HepG2 (cell line): ENCODE results near the gene HES7. TPM values are rescaled to one million over a fixed set of nuclear protein-coding genes. Genes with fewer than 3 reads are reported as not detected.
A peak's percentile ranks its signal among the peaks of the same experiment; 100 is the strongest.

ENCODE experiments used
- ATAC-seq: fragments of 200-7000 bp; cut with Tn5 transposase; 3 replicates; pipeline ENCODE4 v1.9.1; 2020; ENCODE audit warnings: mild to moderate bottlenecking, moderate library complexity
- BruUV-seq: library from RNA; stranded (reverse); fragments of 400-500 nt; replicated peaks from 2 replicates; lab custom pipeline; 2021; lab: Mats Ljungman, UMichigan
- CTCF ChIA-PET: fragments of 300-600 bp; formaldehyde crosslinking; extraction: SDS; loops from one replicate; lab custom pipeline; 2021; ENCODE audit warnings: low total read pairs, inconsistent platforms, low intra/inter-chr PET ratio; lab: Yijun Ruan, JAX
- POLR2A ChIA-PET: fragments of 350-600 bp; sonication (Branson Sonifier 250); formaldehyde crosslinking; loops from one replicate; lab custom pipeline; 2020; ENCODE audit warnings: antibody characterized with exemption, inconsistent platforms; lab: Yijun Ruan, JAX
- DNase-seq: peaks from one replicate; pipeline ENCODE4 v3.0.0-alpha.2; 2015; ENCODE audit warnings: low spot score
- FAIRE-seq: peaks from 3 replicates; lab custom pipeline; 2011; peaks lifted over from hg19 to GRCh38; lab: Jason Lieb, UNC
- H2AFZ ChIP-seq: one replicate; pipeline ENCODE4 v1.6.1; 2011; ENCODE audit warnings: low read length, inconsistent platforms
- H3K27ac ChIP-seq: fragments of 300-600 bp; 3 replicates; pipeline ENCODE4 v1.8.0; 2011; ENCODE audit warnings: mixed run types, mild to moderate bottlenecking, mixed read lengths, low read length, inconsistent platforms; ENCODE audit not compliant: insufficient read depth; ENCODE audit errors: extremely low read length
- H3K27me3 ChIP-seq, 2 experiments: fragments of 200-600 bp in 1 of 2; 2 replicates in 1 of 2; 3 replicates in 1 of 2; pipeline versions ENCODE4 v1.6.0 to v1.8.0; 2011; ENCODE audit warnings: low read length in 2 of 2, mild to moderate bottlenecking in 2 of 2, moderate library complexity in 2 of 2, inconsistent platforms in 1 of 2; ENCODE audit not compliant: insufficient read depth in 2 of 2, control insufficient read depth in 1 of 2
- H3K36me3 ChIP-seq, 2 experiments: fragments of 200-600 bp in 1 of 2; replicated peaks in 1 of 2; 2 replicates in 1 of 2; 3 replicates in 1 of 2; pipeline versions ENCODE4 v1.5.1 to v1.8.0; 2011; ENCODE audit warnings: low read length in 2 of 2, inconsistent platforms in 1 of 2; ENCODE audit not compliant: insufficient read depth in 2 of 2, control insufficient read depth in 1 of 2
- H3K4me1 ChIP-seq: 2 replicates; pipeline ENCODE4 v1.5.1; 2012; ENCODE audit warnings: low read length, inconsistent platforms; ENCODE audit not compliant: insufficient read depth
- H3K4me2 ChIP-seq: 2 replicates; pipeline ENCODE4 v1.6.0; 2011; ENCODE audit warnings: low read depth, low read length, inconsistent platforms
- H3K4me3 ChIP-seq, 3 experiments: fragments of 200-600 bp in 1 of 3; sonication (generic), shearing (Covaris generic) in 1 of 3; replicated peaks in 1 of 3; 2 replicates each; pipeline ENCODE4 v1.5.1; 2011 to 2016; ENCODE audit warnings: low read length in 3 of 3, inconsistent platforms in 2 of 3, low read depth in 2 of 3, mild to moderate bottlenecking in 2 of 3, control low read depth in 1 of 3, mixed read lengths in 1 of 3; ENCODE audit not compliant: insufficient read depth in 1 of 3
- H3K79me2 ChIP-seq: one replicate; pipeline ENCODE4 v1.6.1; 2011; ENCODE audit warnings: low read length, inconsistent platforms; ENCODE audit not compliant: insufficient read depth
- H3K9ac ChIP-seq: 2 replicates; pipeline ENCODE4 v1.6.0; 2011; ENCODE audit warnings: mild to moderate bottlenecking, low read depth, low read length, inconsistent platforms; ENCODE audit not compliant: insufficient read depth
- H3K9me3 ChIP-seq: 2 replicates; pipeline ENCODE4 v1.5.1; 2012; ENCODE audit warnings: mild to moderate bottlenecking, low read length
- H4K20me1 ChIP-seq: 2 replicates; pipeline ENCODE4 v1.6.0; 2011; ENCODE audit warnings: inconsistent platforms, mild to moderate bottlenecking, low read length, moderate library complexity; ENCODE audit not compliant: insufficient read depth
- HMGXB4 ChIP-seq, 2 experiments: sonication (generic) in 1 of 2; formaldehyde crosslinking in 1 of 2; IDR thresholded peaks; 2 replicates each; pipeline versions ENCODE4 v1.4.0 to v1.6.1; 2018 to 2020; ENCODE audit warnings: missing genetic modification reagents in 2 of 2, borderline replicate concordance in 1 of 2, low read depth in 1 of 2, mild to moderate bottlenecking in 1 of 2, missing biosample characterization in 1 of 2
- POLR2AphosphoS2 ChIP-seq: IDR thresholded peaks from 2 replicates; pipeline ENCODE4 v1.6.1; 2011; ENCODE audit warnings: low read depth, low read length, improper control_type of control experiment
- SRF ChIP-seq: IDR thresholded peaks from 2 replicates; pipeline ENCODE4 v1.6.1; 2011; ENCODE audit warnings: mild to moderate bottlenecking, low read depth, low read length, moderate library complexity
- ZBTB7B ChIP-seq: sonication (generic); formaldehyde crosslinking; IDR thresholded peaks from 2 replicates; pipeline ENCODE4 v1.4.0; 2020; ENCODE audit warnings: missing genetic modification reagents
- WGBS: methylation state at CpG from one replicate; pipeline ENCODE4 v1.1.6; 2017; ENCODE audit warnings: low lambda C conversion rate; 5-methylcytosine and 5-hydroxymethylcytosine counted together
- in situ Hi-C: cut with HindIII; loops from 2 replicates; pipeline ENCODE4 v1.10.0; 2017; ENCODE audit warnings: low pct_unique_long_range_greater_than_20kb; ENCODE audit not compliant: extremely low pct_ligation_motif_present
- intact Hi-C: fragments of 100-400 bp; cut with micrococcal nuclease; formaldehyde crosslinking; loops from one replicate; pipeline ENCODE4 v1.10.0; 2022; ENCODE audit not compliant: unreplicated experiment
- polyA plus RNA-seq, 8 experiments: library from polyadenylated mRNA; depleted of rRNA in 3 of 8; stranded (reverse) in 7 of 8; unstranded in 1 of 8; fragments of >200 nt; fragmentation: Illumina TruSeq in 4 of 8; extraction: Trizol in 4 of 8; gene quantifications; 2 replicates each; pipeline versions ENCODE4 v1.2.1 to v1.2.3, GENCODE V29; 2011 to 2016; ENCODE audit warnings: low read depth in 4 of 8, missing spikeins in 1 of 8, mixed read lengths in 1 of 8; ENCODE audit not compliant: insufficient read depth in 1 of 8
- total RNA-seq, 5 experiments: library from RNA; depleted of rRNA; stranded (reverse); fragments of >200 nt; fragmentation: Illumina TruSeq; extraction: Trizol; gene quantifications; 2 replicates each; pipeline ENCODE4 v1.2.3, GENCODE V29; 2016; ENCODE audit warnings: low read depth in 1 of 5

Gene HES7
- total and polyA plus RNA-seq, 2 of the 13 experiments (the other 11 are each of a cell fraction or from before 2014, with no cell fraction given), result not detected

GRCh38 chr17:8142887-8143580, 19.1 kb upstream of the HES7 start:
- Histone ChIP-seq H2AFZ (no peak overlapping the region), H3K9ac (no peak overlapping the region), H4K20me1 (0 out of 2 replicates have a peak, but pooled peaks cover 3% of the 10 kb centered on the region), H3K27me3 (no peaks in the 10 kb centered on the region; a peak in 1 of 5 replicates), H3K27ac (no peak overlapping the region), H3K36me3 (peaks cover 16 to 31% of the 10 kb centered on the region in 2 experiments; a peak in 4 of 5 replicates), H3K4me3 (no peak overlapping the region), H3K4me1 (peaks cover 12% of the 10 kb centered on the region), H3K79me2 (no peaks in the 10 kb centered on the region), H3K4me2 (no peak overlapping the region), H3K9me3 (no peaks in the 10 kb centered on the region)
- no peak for TF ChIP-seq SRF
- 0 out of 2 replicates have a peak, but pooled peaks have one; percentile 16 for TF ChIP-seq POLR2AphosphoS2
- no peak for TF ChIP-seq HMGXB4 (CRISPR knock-in tag; IDR thresholded peaks at IDR 0.05; ENCODE audit: borderline replicate concordance in 1 of 2, low read depth in 1 of 2)
- no peak for TF ChIP-seq ZBTB7B (CRISPR knock-in tag)
- 94% methylated on average over 9 of the region's 15 CpGs for WGBS
- CTCF ChIA-PET, result no interaction called here
- DNase-seq (no peak), ATAC-seq (no peak), FAIRE-seq (no peak)
- intact Hi-C loops (no loop called here), in situ Hi-C loops (no loop called here)
- POLR2A ChIA-PET, result no interaction called here
- no TSS peak for BruUV-seq
